Articular chondrocyte of knee joint (primary cell): ENCODE results near the gene AKTIP. TPM values are rescaled to one million over a fixed set of nuclear protein-coding genes. Genes with fewer than 3 reads are reported as not detected.

Source experiments
- small RNA-seq: library from RNA; depleted of rRNA; stranded (forward); fragments of <200 nt; gene quantifications from one replicate; pipeline ENCODE3, GENCODE V24; 2012
- total RNA-seq: library from RNA; depleted of rRNA; stranded (reverse); fragments of >200 nt; gene quantifications from 2 replicates; pipeline ENCODE4 v1.2.3, GENCODE V29; 2012

Gene AKTIP
- 21.3 and 22.9 TPM in 2 replicates for total RNA-seq

GRCh38 chr16:53502331-53503269, at the start of gene AKTIP:
Gene AKTIP (minus strand): TSS chr16:53503209. CDS start chr16:53500259, 2,950 bp downstream.

Small RNA genes within 50 kb of the gene (small RNA-seq; reads per million reads assigned to genes)
- not detected for gene RNU6-1153P

Other genes with a start within 250 kb of the AKTIP start
- 68.6 and 73.8 TPM in 2 replicates for gene RBL2, start 68.7 kb downstream of the AKTIP start, total RNA-seq
- gene RPGRIP1L, start 200.7 kb upstream of the AKTIP start, total RNA-seq, result 19.9 and 27.0 TPM in 2 replicates
- gene FTO, start 200.9 kb upstream of the AKTIP start, total RNA-seq, result 218 and 222 TPM in 2 replicates